ENCODE measurements around the gene TPCN2.

- TF ChIP-seq CTCF (IDR thresholded peaks at IDR 0.05) (no peak), POLR2A (IDR thresholded peaks at IDR 0.05) (no peak)
Measured at GRCh38 chr11:69104856-69105395, 56.2 kb downstream of the TPCN2 start.
